Measurements from ENCODE around the gene NBAS. TPM values are rescaled to one million over a fixed set of nuclear protein-coding genes. Genes with fewer than 3 reads are reported as not detected.
"Not testable (repeated sequence)": the region's sequence is repeated elsewhere in the genome, so short reads cannot be mapped to it uniquely, and the experiment has no call there.

The NBAS gene
- total RNA-seq, 1 experiment from 2014 or later, result 44.2 TPM

DNA sequence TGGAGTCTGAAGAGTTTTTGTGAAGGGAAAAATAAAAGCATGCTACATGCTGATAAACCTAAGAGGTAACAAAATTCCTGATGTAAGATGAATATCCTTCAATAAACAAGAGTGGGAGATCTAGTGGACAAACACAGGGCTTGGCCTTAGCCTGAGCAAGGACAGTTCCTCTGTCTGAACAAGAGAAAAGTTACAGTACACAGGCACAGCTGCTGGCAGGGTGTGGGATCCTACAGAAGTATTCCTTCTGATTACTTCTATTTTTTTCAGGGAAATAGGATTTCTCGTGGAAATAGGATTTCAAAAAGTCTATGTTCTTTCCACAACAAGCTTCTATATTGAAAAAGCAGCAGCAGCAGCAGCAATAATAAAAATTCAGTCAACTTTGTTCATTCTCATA is 54.1 kb downstream of the NBAS start:
- H3K27me3 ChIP-seq, result no peaks in the 10 kb centered on the region
- H3K27ac ChIP-seq, result no peak overlapping the region
- no peaks in the 10 kb centered on the region for H3K4me1 ChIP-seq
- no peaks in the 10 kb centered on the region for H3K9me3 ChIP-seq (replicated peaks)
- H3K4me3 ChIP-seq, result no peak overlapping the region
- no peak for DNase-seq
- peaks cover 21% of the 10 kb centered on the region for H3K36me3 ChIP-seq

DNA sequence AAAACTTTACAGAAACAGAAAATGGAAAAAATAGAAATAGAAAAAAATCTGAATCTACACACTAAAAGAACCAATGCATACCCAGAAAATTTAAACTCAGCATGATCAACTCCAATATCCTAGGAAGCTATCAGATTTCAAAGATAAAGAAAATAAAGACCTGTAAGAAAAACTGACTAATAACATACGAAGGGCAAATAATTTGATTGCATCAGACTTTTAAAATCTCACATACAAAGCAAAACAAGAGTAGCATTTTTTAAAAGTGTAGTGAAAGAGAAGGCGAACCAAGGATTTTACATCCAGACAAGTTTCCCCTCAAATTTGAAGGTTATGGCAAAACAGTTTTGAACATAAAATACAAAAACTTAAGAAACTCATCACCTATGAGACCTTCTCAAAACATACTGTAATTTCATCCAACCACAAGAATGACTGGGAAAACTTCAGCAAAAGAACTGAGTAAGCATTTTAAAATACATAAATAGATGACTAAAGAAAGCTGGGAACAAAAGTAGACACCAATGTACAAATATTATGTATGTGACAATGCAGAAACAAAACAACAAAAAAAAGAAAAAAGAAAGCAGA is 54.8 kb downstream of the NBAS start:
- no peak for DNase-seq
- Histone ChIP-seq H3K9me3 (replicated peaks) (no peaks in the 10 kb centered on the region), H3K4me3 (no peak overlapping the region), H3K27ac (no peak overlapping the region), H3K4me1 (no peaks in the 10 kb centered on the region), H3K27me3 (no peaks in the 10 kb centered on the region), H3K36me3 (peaks cover 24% of the 10 kb centered on the region)

DNA sequence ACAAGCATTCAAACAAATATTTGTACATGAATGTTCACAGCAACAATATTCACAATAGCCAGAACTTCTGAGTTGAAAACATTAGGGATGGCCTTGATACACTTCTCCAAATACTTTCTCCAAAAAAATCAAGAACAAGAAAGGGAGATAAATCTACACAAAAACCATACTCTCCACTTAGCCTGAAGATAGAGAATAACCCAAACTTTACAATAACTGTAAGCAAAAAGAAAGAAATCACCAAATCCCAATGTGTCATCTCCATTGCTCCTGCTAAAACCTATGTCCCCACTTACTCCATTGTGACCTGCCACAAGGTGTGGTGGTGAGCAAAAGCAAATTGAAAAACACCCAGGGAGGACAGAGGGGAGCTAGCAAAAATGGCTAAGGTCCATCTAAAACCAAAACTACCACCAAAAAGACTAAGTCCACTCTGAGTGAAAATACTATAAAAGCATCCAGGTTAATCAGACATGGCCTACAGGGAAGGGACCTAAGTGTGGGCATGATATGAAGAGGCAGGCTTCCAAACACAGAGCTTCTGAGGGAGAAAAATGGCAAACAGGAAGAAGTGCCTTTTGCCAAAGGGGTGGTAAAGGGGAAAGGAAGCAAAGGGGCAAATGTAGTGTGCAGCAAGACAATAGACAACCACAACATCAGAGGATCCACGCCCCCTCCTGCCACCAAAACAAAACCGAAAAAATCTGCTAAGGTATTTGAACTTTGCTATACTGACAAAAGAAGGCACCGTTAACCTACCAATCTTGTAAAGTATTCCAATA is 56.1 kb downstream of the NBAS start:
- Histone ChIP-seq H3K36me3 (peaks cover 18% of the 10 kb centered on the region), H3K27me3 (no peaks in the 10 kb centered on the region), H3K9me3 (replicated peaks) (no peaks in the 10 kb centered on the region), H3K4me1 (no peaks in the 10 kb centered on the region), H3K27ac (no peak overlapping the region), H3K4me3 (no peak overlapping the region)
- no peak for DNase-seq

DNA sequence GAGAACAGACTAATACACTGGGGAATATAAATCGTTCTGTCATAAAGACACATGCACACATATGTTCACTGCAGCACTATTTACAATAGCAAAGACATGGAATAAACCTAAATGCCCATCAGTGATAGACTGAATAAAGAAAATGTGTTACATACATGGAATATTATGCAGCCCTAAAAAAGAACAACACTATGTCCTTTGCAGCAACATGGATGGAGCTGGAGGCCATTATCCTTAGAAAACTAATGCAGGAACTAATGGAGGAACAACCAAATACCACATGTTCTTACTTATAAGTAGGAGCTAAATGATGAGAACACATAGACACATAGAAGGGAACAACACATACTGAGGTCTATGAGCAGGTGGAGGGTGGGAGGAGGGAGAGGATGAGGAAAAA is 61.9 kb downstream of the NBAS start:
- not testable (repeated sequence) for H3K9me3 ChIP-seq (replicated peaks); H3K4me3 ChIP-seq; H3K27me3 ChIP-seq; H3K27ac ChIP-seq; DNase-seq; H3K4me1 ChIP-seq
- H3K36me3 ChIP-seq, result peaks cover 17% of the 10 kb centered on the region

DNA sequence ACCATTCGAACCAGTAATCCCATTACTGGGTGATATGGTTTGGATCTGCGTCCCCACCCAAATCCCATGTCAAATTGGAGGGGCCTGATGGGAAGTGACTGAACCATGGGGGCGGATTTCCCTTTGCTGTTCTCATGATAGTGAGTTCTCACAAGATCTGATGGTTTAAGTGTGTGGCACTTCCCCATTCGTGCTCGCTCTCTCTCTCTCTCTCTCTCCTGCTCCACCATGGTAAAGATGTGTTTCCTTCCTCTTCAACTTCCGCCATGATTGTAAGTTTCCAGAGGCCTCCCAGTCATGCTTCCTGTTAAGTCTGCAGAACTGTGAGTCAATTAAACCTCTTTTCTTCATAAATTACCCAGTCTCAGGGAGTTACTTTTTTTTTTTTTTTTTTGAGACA is 62.6 kb downstream of the NBAS start:
- Histone ChIP-seq H3K4me3 (no peak overlapping the region), H3K9me3 (replicated peaks) (no peaks in the 10 kb centered on the region), H3K4me1 (no peaks in the 10 kb centered on the region), H3K36me3 (peaks cover 16% of the 10 kb centered on the region), H3K27me3 (no peaks in the 10 kb centered on the region), H3K27ac (no peak overlapping the region)
- no peak for DNase-seq

DNA sequence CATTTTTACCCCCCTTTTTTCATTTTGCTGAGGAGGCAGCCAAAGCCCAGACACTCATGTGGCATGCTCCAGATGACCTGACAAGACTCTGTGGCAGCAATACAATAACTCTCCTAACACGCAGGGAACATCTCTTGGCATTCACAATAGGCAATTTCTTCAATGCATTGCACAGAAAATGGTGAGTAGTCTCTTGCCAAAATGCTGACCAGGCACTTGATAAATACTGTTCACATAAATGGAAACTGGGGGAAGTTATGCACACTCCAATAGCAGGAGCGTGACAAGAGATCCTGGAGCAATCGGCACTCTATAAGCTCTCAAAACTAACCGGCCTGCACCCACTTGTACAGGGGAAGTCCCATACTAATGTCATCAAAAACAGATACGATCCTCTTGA is 66.3 kb downstream of the NBAS start:
- Histone ChIP-seq H3K9me3 (replicated peaks) (no peaks in the 10 kb centered on the region), H3K4me1 (no peaks in the 10 kb centered on the region), H3K36me3 (peaks cover 8% of the 10 kb centered on the region), H3K4me3 (no peak overlapping the region), H3K27me3 (no peaks in the 10 kb centered on the region), H3K27ac (no peak overlapping the region)
- no peak for DNase-seq

DNA sequence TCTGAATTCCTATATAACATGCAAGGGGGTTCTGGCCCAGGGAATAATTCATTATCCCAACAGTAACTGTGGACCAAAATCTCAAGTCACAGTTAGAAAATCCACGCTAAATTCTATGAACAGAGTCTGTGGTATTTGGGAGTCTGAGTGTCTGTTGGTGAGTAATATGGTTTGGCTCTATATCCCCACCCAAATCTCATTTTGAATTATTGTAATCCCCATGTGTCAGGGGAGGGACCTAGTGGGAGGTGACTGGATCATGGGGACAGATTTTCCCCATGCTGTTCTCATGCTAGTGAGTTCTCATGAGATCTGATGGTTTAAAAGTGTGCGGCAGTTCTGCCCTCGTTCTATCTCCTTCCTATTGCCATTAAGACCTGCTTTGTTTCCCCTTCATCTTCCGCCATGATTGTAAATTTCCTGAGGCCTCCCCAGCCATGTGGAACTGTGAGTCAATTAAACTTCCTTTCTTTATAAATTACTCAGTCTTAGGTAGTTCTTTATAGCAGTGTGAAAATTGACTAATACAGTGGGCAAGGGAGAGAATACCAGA is 68.3 kb downstream of the NBAS start:
- no peak overlapping the region for H3K27ac ChIP-seq
- no peaks in the 10 kb centered on the region for H3K27me3 ChIP-seq
- no peaks in the 10 kb centered on the region for H3K4me1 ChIP-seq
- no peaks in the 10 kb centered on the region for H3K36me3 ChIP-seq
- DNase-seq, result no peak
- no peaks in the 10 kb centered on the region for H3K9me3 ChIP-seq (replicated peaks)
- no peak overlapping the region for H3K4me3 ChIP-seq

DNA sequence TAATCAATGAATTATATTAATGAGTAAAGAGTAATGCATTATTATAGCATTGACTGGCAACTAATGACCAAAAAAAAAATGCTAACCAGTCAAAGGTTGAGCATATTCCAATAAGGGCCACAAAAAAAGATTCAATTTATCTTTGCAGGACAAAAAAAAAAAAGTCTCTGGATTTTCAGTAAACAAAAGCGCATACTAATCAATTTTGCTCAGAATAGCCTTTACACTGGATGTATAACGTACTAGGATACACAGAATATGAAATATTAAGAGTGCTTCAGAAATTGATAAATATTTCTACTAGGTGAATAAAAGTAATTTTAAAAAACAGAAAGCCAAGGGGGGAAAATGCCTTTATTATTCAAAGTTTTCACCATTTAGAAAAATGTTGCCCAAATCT is 74.4 kb downstream of the NBAS start:
- Histone ChIP-seq H3K27ac (no peak overlapping the region), H3K9me3 (replicated peaks) (no peaks in the 10 kb centered on the region), H3K36me3 (peaks cover 8% of the 10 kb centered on the region), H3K27me3 (no peaks in the 10 kb centered on the region), H3K4me1 (no peaks in the 10 kb centered on the region), H3K4me3 (no peak overlapping the region)
- DNase-seq, result no peak

DNA sequence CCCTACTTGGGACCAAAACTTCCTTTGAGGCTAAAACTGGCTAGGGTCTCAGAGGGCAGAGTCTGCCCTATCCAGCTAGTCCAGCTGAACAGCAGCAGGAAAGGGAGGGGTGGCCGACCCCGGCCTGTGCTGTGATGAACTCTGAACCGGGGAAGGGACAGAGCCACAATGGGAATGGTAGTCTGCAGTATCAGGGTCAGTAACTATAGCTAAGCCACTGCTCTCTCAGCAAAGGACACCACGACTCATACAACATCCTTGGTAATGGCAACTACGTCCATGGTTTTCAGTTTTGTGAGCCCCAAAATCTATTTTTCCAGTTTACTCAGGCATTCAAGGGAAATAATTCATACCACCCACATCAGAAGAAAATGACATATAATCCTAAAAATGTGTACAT is 75.2 kb downstream of the NBAS start:
- Histone ChIP-seq H3K4me3 (no peak overlapping the region), H3K27ac (no peak overlapping the region)
- DNase-seq, result no peak

DNA sequence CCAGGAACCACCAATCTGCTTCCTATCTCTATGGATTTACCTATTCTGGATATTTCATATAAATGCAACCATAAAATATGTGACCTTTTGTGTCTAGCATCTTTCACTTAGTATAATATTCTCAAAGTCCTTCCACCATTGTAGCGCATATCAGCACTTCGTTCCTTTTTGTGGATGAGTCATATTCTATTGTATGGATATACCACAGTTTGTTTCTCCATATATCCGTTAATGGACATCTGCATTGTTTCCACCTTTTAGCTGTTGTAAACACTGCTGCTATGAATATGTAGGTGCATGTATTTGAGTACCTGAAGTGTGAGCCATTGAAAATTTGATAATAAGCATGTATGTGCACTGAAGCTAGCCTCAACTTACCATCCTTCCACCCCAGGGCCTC is 80.1 kb downstream of the NBAS start:
- Histone ChIP-seq H3K27ac (no peak overlapping the region), H3K27me3 (no peaks in the 10 kb centered on the region), H3K9me3 (replicated peaks) (no peaks in the 10 kb centered on the region), H3K4me3 (no peak overlapping the region), H3K4me1 (no peaks in the 10 kb centered on the region), H3K36me3 (peaks cover 24% of the 10 kb centered on the region)
- DNase-seq, result no peak

More for the DNA sequence above, 75.2 kb downstream of the NBAS start:
- H3K27me3 ChIP-seq, result no peaks in the 10 kb centered on the region
- H3K36me3 ChIP-seq, result peaks cover 12% of the 10 kb centered on the region
- H3K4me1 ChIP-seq, result no peaks in the 10 kb centered on the region
- no peaks in the 10 kb centered on the region for H3K9me3 ChIP-seq (replicated peaks)

DNA sequence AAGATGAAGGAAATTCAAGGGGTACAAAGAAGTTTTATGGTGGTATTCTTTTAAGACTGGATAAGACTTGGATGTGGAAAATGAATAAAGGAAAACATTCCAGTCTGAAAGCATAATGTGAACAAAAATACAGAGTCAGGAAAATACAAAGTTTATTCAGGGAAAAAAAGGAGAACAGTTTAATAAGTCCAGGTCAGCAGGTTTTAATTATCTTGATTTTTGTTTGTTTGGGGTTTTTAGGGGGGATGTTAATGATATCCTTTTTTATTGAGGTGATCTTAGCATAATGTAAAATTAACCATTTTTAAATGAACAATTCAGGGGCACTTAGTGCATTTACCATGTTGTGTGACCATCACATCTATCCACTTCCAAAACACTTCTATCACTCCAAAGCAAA is 80.6 kb downstream of the NBAS start:
- Histone ChIP-seq H3K4me3 (no peak overlapping the region), H3K36me3 (peaks cover 29% of the 10 kb centered on the region), H3K27me3 (no peaks in the 10 kb centered on the region), H3K4me1 (no peaks in the 10 kb centered on the region), H3K9me3 (replicated peaks) (no peaks in the 10 kb centered on the region), H3K27ac (no peak overlapping the region)
- DNase-seq, result no peak

DNA sequence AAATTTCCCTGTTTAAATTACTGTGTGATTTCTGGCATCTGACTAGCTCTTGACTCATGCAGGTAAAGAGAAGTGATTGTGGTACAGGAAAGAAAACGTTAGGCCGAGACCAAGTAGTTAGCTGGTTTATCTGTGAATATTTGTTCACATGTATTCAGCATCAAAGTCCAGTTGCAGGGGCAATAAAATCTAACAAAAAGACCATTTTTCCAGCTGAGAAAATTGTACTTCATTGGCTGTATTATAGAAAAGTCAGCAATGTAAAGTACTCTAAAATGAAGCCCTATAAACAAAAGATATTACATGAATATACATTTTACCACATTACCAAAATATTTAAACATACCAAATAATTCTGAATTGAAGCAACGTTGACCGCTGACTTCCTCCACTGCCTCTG is 88.3 kb downstream of the NBAS start:
- Histone ChIP-seq H3K4me3 (no peak overlapping the region), H3K27me3 (no peaks in the 10 kb centered on the region), H3K27ac (no peak overlapping the region), H3K36me3 (peaks cover 30% of the 10 kb centered on the region), H3K9me3 (replicated peaks) (no peaks in the 10 kb centered on the region), H3K4me1 (no peaks in the 10 kb centered on the region)
- no peak for DNase-seq

DNA sequence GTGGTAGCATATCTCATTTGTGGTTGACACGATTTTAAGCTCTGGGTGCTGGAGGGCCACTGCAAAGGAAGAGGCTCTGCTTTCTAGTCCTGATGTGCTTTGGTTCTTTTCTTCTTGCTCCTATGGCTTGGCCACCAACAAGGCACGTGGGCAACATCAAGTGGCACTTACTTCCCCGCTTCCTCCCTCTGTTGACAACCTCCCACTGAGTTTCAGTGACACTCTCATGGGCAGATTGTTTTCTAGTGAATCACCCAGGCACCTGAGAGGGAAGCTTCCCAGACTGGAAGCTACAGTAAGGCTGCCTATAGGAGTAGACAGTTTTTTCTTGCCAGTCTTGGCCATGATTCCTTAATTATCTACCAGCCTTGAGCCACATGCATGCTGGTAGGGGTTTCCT is 89.0 kb downstream of the NBAS start:
- H3K4me1 ChIP-seq, result no peaks in the 10 kb centered on the region
- H3K4me3 ChIP-seq, result no peak overlapping the region
- H3K27me3 ChIP-seq, result no peaks in the 10 kb centered on the region
- DNase-seq, result no peak
- no peak overlapping the region for H3K27ac ChIP-seq
- H3K36me3 ChIP-seq, result peaks cover 35% of the 10 kb centered on the region
- H3K9me3 ChIP-seq (replicated peaks), result no peaks in the 10 kb centered on the region

DNA sequence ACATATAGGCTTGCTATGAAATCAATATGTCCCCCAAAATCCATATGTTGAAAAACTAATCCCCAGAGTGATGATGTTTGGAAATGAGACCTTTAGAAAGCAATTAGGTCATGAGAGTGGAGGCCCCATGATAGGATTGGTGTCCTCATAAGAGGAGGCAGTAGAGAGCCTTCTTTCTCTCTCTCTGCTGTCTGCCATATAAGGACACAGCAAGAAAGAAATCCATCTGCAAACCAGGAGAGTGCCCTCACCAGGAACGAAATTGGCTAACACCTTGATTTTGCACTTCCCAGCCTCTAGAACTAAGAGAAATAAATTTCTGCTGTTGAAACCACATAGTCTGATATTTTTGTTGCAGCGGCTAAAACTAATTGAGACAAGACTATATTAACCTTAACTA is 89.5 kb downstream of the NBAS start:
- H3K27ac ChIP-seq, result no peak overlapping the region
- H3K9me3 ChIP-seq (replicated peaks), result no peaks in the 10 kb centered on the region
- H3K27me3 ChIP-seq, result no peaks in the 10 kb centered on the region
- no peak for DNase-seq
- no peaks in the 10 kb centered on the region for H3K4me1 ChIP-seq
- H3K36me3 ChIP-seq, result peaks cover 32% of the 10 kb centered on the region
- no peak overlapping the region for H3K4me3 ChIP-seq

DNA sequence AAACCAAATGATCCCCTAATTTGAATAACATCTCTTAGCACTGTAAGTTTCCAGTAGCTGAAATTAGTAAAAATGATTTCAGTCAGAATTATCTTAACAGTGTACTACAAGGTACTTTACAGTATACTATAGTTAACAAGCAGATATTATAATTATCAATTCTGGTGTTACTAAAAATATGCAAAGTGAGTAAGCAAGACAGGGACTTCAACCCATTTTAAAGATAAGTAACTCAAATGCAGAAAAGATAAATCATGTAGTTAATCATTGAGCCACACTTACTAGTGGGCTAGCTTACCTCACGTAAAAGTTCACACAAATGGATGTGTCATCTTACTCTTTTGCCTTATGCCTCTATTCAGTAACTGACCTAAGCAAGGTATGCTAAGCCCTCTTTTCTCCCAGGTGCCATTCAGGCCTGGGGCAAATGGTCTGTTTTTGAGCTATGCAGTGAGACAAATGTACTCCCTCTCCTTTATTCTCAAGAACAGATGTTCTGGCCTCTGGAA is 101.0 kb downstream of the NBAS start:
- Histone ChIP-seq H3K4me1 (no peaks in the 10 kb centered on the region), H3K27ac (no peak overlapping the region), H3K9me3 (replicated peaks) (no peaks in the 10 kb centered on the region), H3K27me3 (no peaks in the 10 kb centered on the region), H3K36me3 (peaks cover 27% of the 10 kb centered on the region), H3K4me3 (no peak overlapping the region)
- no peak for DNase-seq
